GM12873 (cell line): ENCODE results near the gene NR1D1.

ENCODE experiments used
- CTCF ChIP-seq: IDR thresholded peaks from 2 replicates; pipeline ENCODE4 v1.5.1; 2012; ENCODE audit warnings: low read depth, mild to moderate bottlenecking, moderate library complexity, low read length, control low read depth; ENCODE audit not compliant: insufficient read depth; ENCODE audit errors: missing control alignments

Gene NR1D1

GRCh38 chr17:40087903-40088718 lies 12.3 kb downstream of the NR1D1 start:
- no peak for TF ChIP-seq CTCF

- no peak for TF ChIP-seq CTCF
Observed at GRCh38 chr17:40087049-40087794, 13.2 kb downstream of the NR1D1 start.

- TF ChIP-seq CTCF: peak; percentile 88
Observed at GRCh38 chr17:40086150-40087044, 14.0 kb downstream of the NR1D1 start.

- TF ChIP-seq CTCF: no peak
Observed at GRCh38 chr17:40084477-40084876, 15.9 kb downstream of the NR1D1 start.

- TF ChIP-seq CTCF: no peak
Observed at GRCh38 chr17:40079545-40079944, 20.8 kb downstream of the NR1D1 start.

GRCh38 chr17:40076591-40076990 lies 23.8 kb downstream of the NR1D1 start:
- TF ChIP-seq CTCF: no peak
